HepG2 (cell line): ENCODE data around the gene AATF.

Experiments
- CTCF ChIP-seq: sonication (generic); formaldehyde crosslinking; IDR thresholded peaks from 2 replicates; pipeline ENCODE4 v1.5.0; 2020; ENCODE audit warnings: mild to moderate bottlenecking, missing genetic modification reagents, moderate library complexity
- HDAC2 ChIP-seq: sonication (generic); formaldehyde crosslinking; IDR thresholded peaks from 2 replicates; pipeline ENCODE4 v1.4.0; 2020; ENCODE audit warnings: missing genetic modification reagents
- KDM5B ChIP-seq: sonication (generic); formaldehyde crosslinking; IDR thresholded peaks from 2 replicates; pipeline ENCODE4 v1.4.0; 2020; ENCODE audit warnings: missing genetic modification reagents, mild to moderate bottlenecking, borderline replicate concordance
- MAX ChIP-seq: IDR thresholded peaks from 2 replicates; pipeline ENCODE4 v1.6.1; 2012; ENCODE audit warnings: inconsistent platforms
- MLLT10 ChIP-seq: sonication (generic); formaldehyde crosslinking; IDR thresholded peaks from 2 replicates; pipeline ENCODE4 v1.4.0; 2020; ENCODE audit warnings: missing genetic modification reagents
- NR3C1 ChIP-seq: sonication (generic); formaldehyde crosslinking; IDR thresholded peaks from 2 replicates; pipeline ENCODE4 v1.4.0; 2020; ENCODE audit warnings: missing genetic modification reagents
- RNF2 ChIP-seq: fragments of 450-650 bp; conservative IDR thresholded peaks from 2 replicates; pipeline ENCODE4 v1.6.1; 2016; ENCODE audit warnings: low read depth
- SAFB2 ChIP-seq: sonication (generic); formaldehyde crosslinking; IDR thresholded peaks from 2 replicates; pipeline ENCODE4 v1.5.1; 2020; ENCODE audit warnings: missing genetic modification reagents, low read depth, mild to moderate bottlenecking, borderline replicate concordance
- ZNF776 ChIP-seq: sonication (generic); formaldehyde crosslinking; IDR thresholded peaks from 2 replicates; pipeline ENCODE4 v1.4.0; 2020; ENCODE audit warnings: mild to moderate bottlenecking, missing genetic modification reagents
- ZNF788 ChIP-seq: sonication (generic); formaldehyde crosslinking; IDR thresholded peaks from 2 replicates; pipeline ENCODE4 v1.5.0; 2020; ENCODE audit warnings: mild to moderate bottlenecking, missing genetic modification reagents, borderline replicate concordance

GRCh38 chr17:36939052-36939801 lies 9.5 kb upstream of the AATF start:
- TF ChIP-seq RNF2: no peak
- no peak for TF ChIP-seq MLLT10 (CRISPR knock-in tag)
- TF ChIP-seq CTCF (CRISPR knock-in tag): no peak
- no peak for TF ChIP-seq ZNF776 (CRISPR knock-in tag)
- no peak for TF ChIP-seq SAFB2 (CRISPR knock-in tag)
- no peak for TF ChIP-seq ZNF788 (CRISPR knock-in tag)
- TF ChIP-seq KDM5B: no peak
- no peak for TF ChIP-seq NR3C1 (CRISPR knock-in tag)
- no peak for TF ChIP-seq MAX
- TF ChIP-seq HDAC2 (CRISPR knock-in tag): no peak
